ENCODE results near the gene CMTR1.
"Not testable (repeated sequence)": the region's sequence is repeated elsewhere in the genome, so short reads cannot be mapped to it uniquely, and the experiment has no call there.

Gene CMTR1

GRCh38 chr6:37492991-37493660 lies 60.1 kb downstream of the CMTR1 start:
- peak; percentile 75 to 91 for DNase-seq

- peak in 1 of 2 experiments; percentile 57 for DNase-seq
Observed at GRCh38 chr6:37493661-37493995, 60.6 kb downstream of the CMTR1 start.

GRCh38 chr6:37495244-37495934 lies 62.4 kb downstream of the CMTR1 start:
- peak in 1 of 2 experiments; percentile 60 for DNase-seq

- no peak for DNase-seq
Observed at GRCh38 chr6:37496951-37497885, 64.2 kb downstream of the CMTR1 start.

- peak; percentile 99 for DNase-seq
Observed at GRCh38 chr6:37499433-37500293, 66.6 kb downstream of the CMTR1 start, which contains the start of gene CCDC167. Gene CCDC167 (minus strand): TSS chr6:37499893. CDS start chr6:37499863, 30 bp downstream.

- no peak for DNase-seq
Observed at GRCh38 chr6:37500294-37500608, 67.2 kb downstream of the CMTR1 start.

GRCh38 chr6:37500904-37501303 lies 67.9 kb downstream of the CMTR1 start:
- not testable (repeated sequence) for DNase-seq

- no peak for DNase-seq
Observed at GRCh38 chr6:37501632-37502491, 68.8 kb downstream of the CMTR1 start.

GRCh38 chr6:37502703-37503291 lies 69.8 kb downstream of the CMTR1 start:
- peak; percentile 70 to 90 for DNase-seq

GRCh38 chr6:37503309-37503965 lies 70.4 kb downstream of the CMTR1 start:
- peak in 1 of 2 experiments; percentile 27 for DNase-seq

GRCh38 chr6:37504024-37504423 lies 71.0 kb downstream of the CMTR1 start:
- DNase-seq = no peak

GRCh38 chr6:37506479-37506878 lies 73.5 kb downstream of the CMTR1 start:
- DNase-seq = no peak

- no peak for DNase-seq
Observed at GRCh38 chr6:37507077-37507476, 74.1 kb downstream of the CMTR1 start.

- no peak for DNase-seq
Observed at GRCh38 chr6:37507690-37508421, 74.8 kb downstream of the CMTR1 start.

- DNase-seq = no peak
Observed at GRCh38 chr6:37511201-37511600, 78.2 kb downstream of the CMTR1 start.

GRCh38 chr6:37511910-37512399 lies 78.9 kb downstream of the CMTR1 start:
- DNase-seq = no peak

- no peak for DNase-seq
Observed at GRCh38 chr6:37512400-37513011, 79.5 kb downstream of the CMTR1 start.

GRCh38 chr6:37513155-37513554 lies 80.1 kb downstream of the CMTR1 start:
- no peak for DNase-seq

GRCh38 chr6:37513576-37513975 lies 80.6 kb downstream of the CMTR1 start:
- no peak for DNase-seq

All from NCI-H2081 (cell line).